AML-193 (cell line): ENCODE results near the gene RRM1.
A peak's percentile ranks its signal among the peaks of the same experiment; 100 is the strongest.

ENCODE experiments used
- DNase-seq, 2 experiments: peaks; one replicate each; lab custom pipeline; 2025; lab: John Stamatoyannopoulos, UW

RRM1 gene

GRCh38 chr11:4187055-4187988 lies 92.7 kb downstream of the RRM1 start:
- peak; percentile 47 to 69 for DNase-seq
